ENCODE measurements around the gene CNTNAP5. TPM values are rescaled to one million over a fixed set of nuclear protein-coding genes. Genes with fewer than 3 reads are reported as not detected.

Gene CNTNAP5
- total and polyA plus RNA-seq, 2 donors (not counting 3 experiments of a cell fraction or from before 2014, with no cell fraction given): not detected

GRCh38 chr2:124604940-124605339, 579.9 kb downstream of the CNTNAP5 start:
- dilution Hi-C loops (cut with MboI; ENCODE audit: extremely low pct_ligation_motif_present, low sequenced_read_pairs) (no loop called here), intact Hi-C loops (cut with micrococcal nuclease) (no loop called here)
- CTCF ChIA-PET: no interaction called here
- H3K79me2 ChIP-seq (ENCODE audit: control insufficient read depth, insufficient read depth, low read length): no peaks in the 10 kb centered on the region
- no peak overlapping the region for H3K27ac ChIP-seq (ENCODE audit: insufficient read depth, low read depth, low read length)
- no peak for FAIRE-seq
- peaks cover 6% of the 10 kb centered on the region for H3K9me3 ChIP-seq (replicated peaks; ENCODE audit: control insufficient read depth, insufficient read depth, low read length)
- H4K20me1 ChIP-seq (replicated peaks; ENCODE audit: control insufficient read depth, extremely low read depth, insufficient read depth, low read length): no peaks in the 10 kb centered on the region
- no peak overlapping the region for H3K9ac ChIP-seq (replicated peaks; ENCODE audit: extremely low read depth, insufficient read depth, low read length)
- no TSS peak for BruUV-seq (replicated peaks)
- no peaks in the 10 kb centered on the region for H3K9me1 ChIP-seq (replicated peaks; ENCODE audit: control insufficient read depth, extremely low read depth, insufficient read depth, low read length)
- TF ChIP-seq JUN (IDR thresholded peaks at IDR 0.05; ENCODE audit: borderline replicate concordance, insufficient read depth, insufficient read length, low read depth): no peak
- TF ChIP-seq POLR2A (IDR thresholded peaks at IDR 0.05; ENCODE audit: low read depth, low read length): no peak
- POLR2A ChIA-PET: no interaction called here
- no peak overlapping the region for H3K4me3 ChIP-seq (replicated peaks in 1 of 3; ENCODE audit: insufficient read depth in 1 of 3, low read depth in 1 of 3, low read length in 3 of 3)
- DNase-seq (ENCODE audit: low read depth, low spot score): no peak
- no peaks in the 10 kb centered on the region for H3K27me3 ChIP-seq (ENCODE audit: control insufficient read depth in 2 of 2, insufficient read depth in 2 of 2, low read length in 2 of 2)
- no peak overlapping the region for H2AFZ ChIP-seq (ENCODE audit: low read depth, low read length)
- H3K4me2 ChIP-seq (ENCODE audit: insufficient read depth, low read length): no peak overlapping the region
- H3K36me3 ChIP-seq (ENCODE audit: control insufficient read depth in 2 of 2, extremely low read depth in 1 of 2, insufficient read depth in 2 of 2, low read length in 2 of 2): no peaks in the 10 kb centered on the region
- H3K4me1 ChIP-seq (ENCODE audit: control insufficient read depth, extremely low read depth, insufficient read depth, low read length): no peaks in the 10 kb centered on the region

DNA sequence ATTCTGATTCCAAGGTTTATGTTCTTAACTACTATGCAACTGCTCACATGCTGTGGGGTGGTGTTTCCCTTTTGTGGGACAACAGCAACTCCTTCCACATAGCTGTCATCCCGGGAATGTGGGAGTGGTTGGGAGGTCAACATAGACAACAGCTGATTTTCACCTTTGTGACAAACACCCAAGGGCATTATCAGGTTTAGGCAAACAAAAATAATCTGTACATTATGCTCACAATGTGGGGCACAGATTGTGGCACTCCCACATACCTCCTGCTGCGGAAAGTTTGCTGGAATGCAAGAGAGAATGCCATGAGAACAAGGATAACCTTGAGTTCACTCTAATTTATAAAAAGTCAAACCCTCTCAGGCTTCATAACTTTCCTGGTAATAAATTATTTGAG, 582.6 kb downstream of the CNTNAP5 start:
- Histone ChIP-seq H3K4me3 (replicated peaks in 1 of 3; ENCODE audit: insufficient read depth in 1 of 3, low read depth in 1 of 3, low read length in 3 of 3) (no peak overlapping the region), H4K20me1 (replicated peaks; ENCODE audit: control insufficient read depth, extremely low read depth, insufficient read depth, low read length) (no peaks in the 10 kb centered on the region), H3K4me2 (ENCODE audit: insufficient read depth, low read length) (no peak overlapping the region), H3K9me1 (replicated peaks; ENCODE audit: control insufficient read depth, extremely low read depth, insufficient read depth, low read length) (no peaks in the 10 kb centered on the region), H3K27me3 (ENCODE audit: control insufficient read depth in 2 of 2, insufficient read depth in 2 of 2, low read length in 2 of 2) (no peaks in the 10 kb centered on the region), H3K27ac (ENCODE audit: insufficient read depth, low read depth, low read length) (no peak overlapping the region), H3K4me1 (ENCODE audit: control insufficient read depth, extremely low read depth, insufficient read depth, low read length) (no peaks in the 10 kb centered on the region), H3K36me3 (ENCODE audit: control insufficient read depth in 2 of 2, extremely low read depth in 1 of 2, insufficient read depth in 2 of 2, low read length in 2 of 2) (no peaks in the 10 kb centered on the region), H3K9ac (replicated peaks; ENCODE audit: extremely low read depth, insufficient read depth, low read length) (no peak overlapping the region), H3K79me2 (ENCODE audit: control insufficient read depth, insufficient read depth, low read length) (no peaks in the 10 kb centered on the region), H2AFZ (ENCODE audit: low read depth, low read length) (no peak overlapping the region), H3K9me3 (replicated peaks; ENCODE audit: control insufficient read depth, insufficient read depth, low read length) (peaks cover 6% of the 10 kb centered on the region)
- DNase-seq (ENCODE audit: low read depth, low spot score) (no peak), FAIRE-seq (no peak)
- intact Hi-C loops (cut with micrococcal nuclease): no loop called here
- TF ChIP-seq GATA2 (IDR thresholded peaks at IDR 0.05; ENCODE audit: insufficient read depth, insufficient read length, low read depth, low read length): no peak
- no peak for TF ChIP-seq POLR2AphosphoS5 (IDR thresholded peaks at IDR 0.05; ENCODE audit: insufficient read depth, low read depth, low read length)
- TF ChIP-seq EZH2 (IDR thresholded peaks at IDR 0.05; ENCODE audit: borderline replicate concordance, low read depth, low read length, severe bottlenecking): no peak
- no peak for TF ChIP-seq POLR2A (IDR thresholded peaks at IDR 0.05; ENCODE audit: low read depth, low read length)
- no peak for TF ChIP-seq FOS (IDR thresholded peaks at IDR 0.05; ENCODE audit: borderline replicate concordance, insufficient read depth, low read length)
- TF ChIP-seq, protein P1, sequence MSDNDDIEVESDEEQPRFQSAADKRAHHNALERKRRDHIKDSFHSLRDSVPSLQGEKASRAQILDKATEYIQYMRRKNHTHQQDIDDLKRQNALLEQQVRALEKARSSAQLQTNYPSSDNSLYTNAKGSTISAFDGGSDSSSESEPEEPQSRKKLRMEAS (IDR thresholded peaks at IDR 0.05; ENCODE audit: insufficient read depth, insufficient read length): no peak
- no peak for TF ChIP-seq JUN (IDR thresholded peaks at IDR 0.05; ENCODE audit: borderline replicate concordance, insufficient read depth, insufficient read length, low read depth)
- TF ChIP-seq MYC (IDR thresholded peaks at IDR 0.05; ENCODE audit: low read depth, low read length): no peak
- TF ChIP-seq, protein P2, sequence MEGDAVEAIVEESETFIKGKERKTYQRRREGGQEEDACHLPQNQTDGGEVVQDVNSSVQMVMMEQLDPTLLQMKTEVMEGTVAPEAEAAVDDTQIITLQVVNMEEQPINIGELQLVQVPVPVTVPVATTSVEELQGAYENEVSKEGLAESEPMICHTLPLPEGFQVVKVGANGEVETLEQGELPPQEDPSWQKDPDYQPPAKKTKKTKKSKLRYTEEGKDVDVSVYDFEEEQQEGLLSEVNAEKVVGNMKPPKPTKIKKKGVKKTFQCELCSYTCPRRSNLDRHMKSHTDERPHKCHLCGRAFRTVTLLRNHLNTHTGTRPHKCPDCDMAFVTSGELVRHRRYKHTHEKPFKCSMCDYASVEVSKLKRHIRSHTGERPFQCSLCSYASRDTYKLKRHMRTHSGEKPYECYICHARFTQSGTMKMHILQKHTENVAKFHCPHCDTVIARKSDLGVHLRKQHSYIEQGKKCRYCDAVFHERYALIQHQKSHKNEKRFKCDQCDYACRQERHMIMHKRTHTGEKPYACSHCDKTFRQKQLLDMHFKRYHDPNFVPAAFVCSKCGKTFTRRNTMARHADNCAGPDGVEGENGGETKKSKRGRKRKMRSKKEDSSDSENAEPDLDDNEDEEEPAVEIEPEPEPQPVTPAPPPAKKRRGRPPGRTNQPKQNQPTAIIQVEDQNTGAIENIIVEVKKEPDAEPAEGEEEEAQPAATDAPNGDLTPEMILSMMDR (IDR thresholded peaks at IDR 0.05; ENCODE audit: extremely low read depth in 1 of 2, insufficient read depth in 1 of 2, low read depth in 1 of 2, low read length in 2 of 2): no peak
- BruUV-seq (replicated peaks): no TSS peak
- ChIA-PET POLR2A (no interaction called here), CTCF (interaction anchor here (1.1 kb wide), 1 partner anchor 21 kb away, joined by 4 read pairs; no protein-coding TSS in a partner anchor)
- dilution Hi-C loops (cut with MboI; ENCODE audit: extremely low pct_ligation_motif_present, low sequenced_read_pairs): no loop called here

All from endothelial cell of umbilical vein (primary cell).